ENCODE measurements around the gene FIGNL2.

Gene FIGNL2

DNA sequence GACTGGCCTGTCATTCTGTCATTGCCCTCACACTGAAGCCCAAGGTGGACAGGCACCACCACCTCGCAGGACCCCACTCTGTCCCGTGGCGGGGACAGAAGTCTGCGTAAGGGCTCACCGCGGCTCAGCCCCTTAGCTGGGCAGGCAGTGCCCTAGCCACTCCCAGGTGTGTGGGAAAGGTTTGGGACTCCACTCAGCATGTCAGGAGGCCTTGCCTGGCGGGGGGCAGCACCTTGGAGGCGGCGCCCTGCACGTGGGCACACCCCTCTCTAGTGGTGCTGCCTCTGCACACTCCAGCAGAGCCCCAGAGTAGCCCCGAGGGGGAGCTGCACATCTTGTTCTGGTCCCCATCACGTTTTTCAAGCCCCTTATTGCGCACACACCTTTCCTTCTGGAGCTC, 35.6 kb downstream of the FIGNL2 start:
- Histone ChIP-seq H3K27ac (no peak overlapping the region), H3K4me3 (ENCODE audit: low read depth, low read length) (no peak overlapping the region), H3K27me3 (replicated peaks) (no peaks in the 10 kb centered on the region), H3K36me3 (replicated peaks) (no peaks in the 10 kb centered on the region)
- in situ Hi-C loops (cut with HindIII; ENCODE audit: low pct_ligation_motif_present, low sequenced_read_pairs) = no loop called here
- no peak for DNase-seq
- TF ChIP-seq, protein P1, sequence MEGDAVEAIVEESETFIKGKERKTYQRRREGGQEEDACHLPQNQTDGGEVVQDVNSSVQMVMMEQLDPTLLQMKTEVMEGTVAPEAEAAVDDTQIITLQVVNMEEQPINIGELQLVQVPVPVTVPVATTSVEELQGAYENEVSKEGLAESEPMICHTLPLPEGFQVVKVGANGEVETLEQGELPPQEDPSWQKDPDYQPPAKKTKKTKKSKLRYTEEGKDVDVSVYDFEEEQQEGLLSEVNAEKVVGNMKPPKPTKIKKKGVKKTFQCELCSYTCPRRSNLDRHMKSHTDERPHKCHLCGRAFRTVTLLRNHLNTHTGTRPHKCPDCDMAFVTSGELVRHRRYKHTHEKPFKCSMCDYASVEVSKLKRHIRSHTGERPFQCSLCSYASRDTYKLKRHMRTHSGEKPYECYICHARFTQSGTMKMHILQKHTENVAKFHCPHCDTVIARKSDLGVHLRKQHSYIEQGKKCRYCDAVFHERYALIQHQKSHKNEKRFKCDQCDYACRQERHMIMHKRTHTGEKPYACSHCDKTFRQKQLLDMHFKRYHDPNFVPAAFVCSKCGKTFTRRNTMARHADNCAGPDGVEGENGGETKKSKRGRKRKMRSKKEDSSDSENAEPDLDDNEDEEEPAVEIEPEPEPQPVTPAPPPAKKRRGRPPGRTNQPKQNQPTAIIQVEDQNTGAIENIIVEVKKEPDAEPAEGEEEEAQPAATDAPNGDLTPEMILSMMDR (IDR thresholded peaks at IDR 0.05; ENCODE audit: low read depth, low read length, missing control alignments) = no peak

DNA sequence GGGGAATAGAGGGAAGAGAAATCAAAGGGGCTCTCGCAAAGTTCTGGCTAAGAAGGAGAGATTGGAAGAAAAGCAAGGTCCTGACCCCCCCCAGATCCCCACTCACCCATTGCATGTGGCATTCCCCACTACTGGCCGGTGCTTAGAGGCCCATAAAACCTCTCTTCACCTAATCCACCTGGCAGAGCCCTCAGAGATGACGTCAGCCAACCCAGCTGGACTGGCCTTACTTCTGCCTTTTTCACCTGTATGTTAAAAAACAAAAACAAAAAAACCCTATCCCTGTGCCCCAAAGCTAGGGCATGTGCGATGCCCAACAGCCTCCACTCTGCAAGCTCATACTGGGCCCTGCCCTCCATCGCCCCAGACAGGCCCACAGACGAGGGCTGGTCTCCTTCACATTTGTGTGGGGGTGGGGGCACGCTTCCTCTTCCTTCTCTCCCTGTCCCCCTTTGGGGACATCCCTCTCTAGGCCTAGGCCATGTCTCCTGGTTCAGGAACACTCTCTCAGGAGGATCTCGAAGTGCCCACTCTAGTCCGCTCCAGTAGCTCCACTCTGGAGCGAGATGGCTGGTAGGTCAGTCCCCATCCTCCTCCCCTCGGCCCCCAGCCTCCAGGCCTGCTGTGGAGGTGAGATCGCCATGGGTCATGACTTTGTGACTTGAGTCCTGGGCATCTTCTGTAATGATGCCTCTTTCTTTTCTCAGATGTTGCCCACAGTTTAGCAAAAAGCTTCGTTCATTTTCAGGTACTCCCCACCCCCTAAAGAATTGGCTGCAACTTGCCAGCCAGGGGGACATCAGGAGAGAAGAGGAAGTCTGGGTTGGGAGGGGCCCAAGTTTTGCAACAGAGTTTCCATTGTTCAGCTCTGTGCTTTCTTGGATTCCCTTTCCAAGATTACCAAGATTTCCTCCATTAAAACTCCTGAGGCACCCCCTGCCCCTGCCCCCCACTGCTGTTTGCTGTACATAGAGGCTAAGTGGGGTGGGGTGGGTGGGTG, 37.0 kb downstream of the FIGNL2 start:
- Histone ChIP-seq H3K36me3 (replicated peaks) (no peaks in the 10 kb centered on the region), H3K27ac (no peak overlapping the region), H3K4me3 (ENCODE audit: low read depth, low read length) (no peak overlapping the region), H3K27me3 (replicated peaks) (no peaks in the 10 kb centered on the region)
- in situ Hi-C loops (cut with HindIII; ENCODE audit: low pct_ligation_motif_present, low sequenced_read_pairs) = no loop called here
- no peak for DNase-seq
- TF ChIP-seq, protein P1 (IDR thresholded peaks at IDR 0.05; ENCODE audit: low read depth, low read length, missing control alignments) = no peak

DNA sequence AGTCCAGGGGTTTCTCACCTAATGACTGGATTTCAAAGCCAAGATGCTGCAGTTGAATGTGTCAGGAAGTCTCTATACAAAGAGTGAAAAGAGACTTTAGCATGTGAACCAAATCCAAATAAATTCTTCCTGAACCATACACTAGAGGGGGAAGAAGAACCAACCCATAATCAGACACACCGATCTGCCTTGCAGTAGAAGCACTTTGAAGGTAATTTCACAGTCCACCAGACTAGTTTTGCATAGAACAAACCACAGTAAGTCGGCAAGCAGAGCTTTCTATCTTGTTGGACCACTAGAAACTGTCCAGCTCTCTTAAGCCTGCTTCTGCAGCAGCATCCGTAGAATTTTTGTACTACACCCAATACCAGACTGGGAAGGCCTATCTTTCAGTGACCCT, 39.3 kb downstream of the FIGNL2 start:
- H3K27me3 ChIP-seq (replicated peaks) = no peaks in the 10 kb centered on the region
- no peak for DNase-seq
- H3K4me3 ChIP-seq (ENCODE audit: low read depth, low read length) = no peak overlapping the region
- no peak overlapping the region for H3K27ac ChIP-seq
- TF ChIP-seq, protein P1 (IDR thresholded peaks at IDR 0.05; ENCODE audit: low read depth, low read length, missing control alignments) = no peak
- H3K36me3 ChIP-seq (replicated peaks) = no peaks in the 10 kb centered on the region
- in situ Hi-C loops (cut with HindIII; ENCODE audit: low pct_ligation_motif_present, low sequenced_read_pairs) = no loop called here

DNA sequence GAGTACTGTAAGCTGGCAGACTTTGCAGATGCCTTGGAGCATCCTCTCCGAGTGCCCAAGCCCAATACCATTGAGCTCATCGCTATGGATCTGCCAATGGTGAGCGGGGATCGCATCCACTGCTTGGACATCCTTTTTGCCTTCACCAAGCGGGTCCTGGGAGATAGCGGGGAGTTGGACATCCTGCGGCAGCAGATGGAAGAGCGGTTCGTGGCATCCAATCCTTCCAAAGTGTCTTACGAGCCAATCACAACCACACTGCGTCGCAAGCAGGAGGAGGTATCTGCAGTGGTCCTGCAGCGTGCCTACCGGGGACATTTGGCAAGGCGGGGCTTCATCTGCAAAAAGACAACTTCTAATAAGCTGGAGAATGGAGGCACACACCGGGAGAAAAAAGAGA, 41.6 kb downstream of the FIGNL2 start:
- Histone ChIP-seq H3K27ac (no peak overlapping the region), H3K27me3 (replicated peaks) (no peaks in the 10 kb centered on the region), H3K4me3 (ENCODE audit: low read depth, low read length) (no peak overlapping the region), H3K36me3 (replicated peaks) (no peaks in the 10 kb centered on the region)
- in situ Hi-C loops (cut with HindIII; ENCODE audit: low pct_ligation_motif_present, low sequenced_read_pairs) = no loop called here
- DNase-seq = no peak
- TF ChIP-seq, protein P1 (IDR thresholded peaks at IDR 0.05; ENCODE audit: low read depth, low read length, missing control alignments) = no peak

DNA sequence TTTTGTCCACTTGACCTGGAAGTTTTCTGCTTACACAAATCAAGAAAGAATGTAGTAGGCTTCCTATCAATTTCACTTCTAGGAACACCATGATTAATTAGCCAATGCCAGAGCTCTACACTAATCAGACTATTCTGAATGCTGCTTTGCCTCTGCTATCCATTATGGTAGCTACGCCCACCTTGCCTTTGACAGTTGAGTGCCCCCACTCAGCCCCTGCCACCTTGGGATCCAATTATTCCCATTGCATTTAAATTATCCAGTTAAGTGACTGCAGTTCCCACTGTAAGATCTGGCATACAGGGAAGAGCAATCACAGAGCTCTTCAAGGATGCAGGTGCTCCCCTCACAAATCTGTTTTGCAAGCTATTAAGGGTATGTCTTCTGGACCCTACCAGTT, 47.5 kb downstream of the FIGNL2 start:
- Histone ChIP-seq H3K4me3 (ENCODE audit: low read depth, low read length) (no peak overlapping the region), H3K36me3 (replicated peaks) (no peaks in the 10 kb centered on the region), H3K27me3 (replicated peaks) (no peaks in the 10 kb centered on the region), H3K27ac (no peak overlapping the region)
- TF ChIP-seq, protein P1 (IDR thresholded peaks at IDR 0.05; ENCODE audit: low read depth, low read length, missing control alignments) = no peak
- in situ Hi-C loops (cut with HindIII; ENCODE audit: low pct_ligation_motif_present, low sequenced_read_pairs) = no loop called here
- DNase-seq = no peak

Data from brain microvascular endothelial cell (primary cell).